ENCODE measurements around the gene PLEKHJ1. TPM values are rescaled to one million over a fixed set of nuclear protein-coding genes. Genes with fewer than 3 reads are reported as not detected.
A peak's percentile ranks its signal among the peaks of the same experiment; 100 is the strongest.

Gene PLEKHJ1
- total RNA-seq, 2 donors from 2014 or later: 47.5 to 89.0 TPM

DNA sequence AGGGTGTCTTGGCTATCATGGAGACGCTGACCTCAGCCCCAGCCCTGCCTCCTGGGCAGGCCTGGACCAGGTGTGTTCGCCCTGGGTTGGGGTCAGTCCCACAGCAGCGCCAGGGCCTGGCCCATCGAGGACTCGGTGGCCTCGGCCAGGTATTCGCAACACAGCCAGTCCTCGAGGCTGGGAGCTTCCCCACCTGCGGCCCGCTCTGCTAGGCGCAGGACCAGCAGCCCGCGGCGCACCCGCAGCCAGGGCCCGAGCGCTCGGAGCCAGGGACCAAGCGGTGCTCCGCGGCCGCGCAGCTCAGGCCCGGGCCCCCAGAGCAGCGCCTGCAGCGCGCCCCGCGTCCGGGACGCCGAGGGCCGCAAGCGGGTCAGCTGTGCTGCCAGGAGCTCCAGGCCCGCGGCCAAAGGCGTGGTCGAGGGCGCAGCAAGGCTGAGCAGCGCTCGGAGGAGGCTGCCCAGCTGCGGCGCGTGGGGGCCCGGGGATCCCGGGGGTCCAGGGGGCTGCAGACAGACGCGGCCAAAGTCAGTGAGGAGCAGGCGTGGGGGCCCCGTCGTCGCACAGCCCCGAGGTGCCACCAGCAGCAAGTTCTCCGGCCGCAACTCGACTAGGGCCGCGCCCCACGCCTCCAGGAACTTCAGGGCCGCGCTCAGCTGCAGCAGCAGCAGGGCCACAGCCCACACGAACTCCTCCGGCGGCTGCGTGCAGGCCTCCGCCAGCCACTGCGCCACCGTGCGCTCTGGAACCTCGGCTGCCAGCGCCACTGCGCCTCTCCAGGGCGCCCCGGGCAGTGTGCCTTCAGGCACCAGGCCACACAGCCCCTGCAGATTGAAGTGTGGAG lies 39.7 kb upstream of the PLEKHJ1 start:
- 79% methylated on average over 43 of the region's 74 CpGs; no CpG with 5 or more reads in 1 of the 2 donors for WGBS, 2 donors
- DNase-seq: no peak
- no peak for ATAC-seq
- no peak overlapping the region for H3K27ac ChIP-seq
- no peak overlapping the region for H3K4me3 ChIP-seq
- no peaks in the 10 kb centered on the region for H3K9me3 ChIP-seq
- H3K4me1 ChIP-seq: peaks cover 52% of the 10 kb centered on the region
- TF ChIP-seq, protein P1, sequence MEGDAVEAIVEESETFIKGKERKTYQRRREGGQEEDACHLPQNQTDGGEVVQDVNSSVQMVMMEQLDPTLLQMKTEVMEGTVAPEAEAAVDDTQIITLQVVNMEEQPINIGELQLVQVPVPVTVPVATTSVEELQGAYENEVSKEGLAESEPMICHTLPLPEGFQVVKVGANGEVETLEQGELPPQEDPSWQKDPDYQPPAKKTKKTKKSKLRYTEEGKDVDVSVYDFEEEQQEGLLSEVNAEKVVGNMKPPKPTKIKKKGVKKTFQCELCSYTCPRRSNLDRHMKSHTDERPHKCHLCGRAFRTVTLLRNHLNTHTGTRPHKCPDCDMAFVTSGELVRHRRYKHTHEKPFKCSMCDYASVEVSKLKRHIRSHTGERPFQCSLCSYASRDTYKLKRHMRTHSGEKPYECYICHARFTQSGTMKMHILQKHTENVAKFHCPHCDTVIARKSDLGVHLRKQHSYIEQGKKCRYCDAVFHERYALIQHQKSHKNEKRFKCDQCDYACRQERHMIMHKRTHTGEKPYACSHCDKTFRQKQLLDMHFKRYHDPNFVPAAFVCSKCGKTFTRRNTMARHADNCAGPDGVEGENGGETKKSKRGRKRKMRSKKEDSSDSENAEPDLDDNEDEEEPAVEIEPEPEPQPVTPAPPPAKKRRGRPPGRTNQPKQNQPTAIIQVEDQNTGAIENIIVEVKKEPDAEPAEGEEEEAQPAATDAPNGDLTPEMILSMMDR (IDR thresholded peaks at IDR 0.05): no peak
- TF ChIP-seq POLR2A (IDR thresholded peaks at IDR 0.05): no peak
- H3K27me3 ChIP-seq: no peaks in the 10 kb centered on the region
- intact Hi-C loops (cut with DNase I): no loop called here
- peaks cover 0 to 2% of the 10 kb centered on the region in 2 donors for H3K36me3 ChIP-seq (replicated peaks in 1 of 2; ENCODE audit: insufficient read depth in 1 of 2, low read depth in 2 of 2)

DNA sequence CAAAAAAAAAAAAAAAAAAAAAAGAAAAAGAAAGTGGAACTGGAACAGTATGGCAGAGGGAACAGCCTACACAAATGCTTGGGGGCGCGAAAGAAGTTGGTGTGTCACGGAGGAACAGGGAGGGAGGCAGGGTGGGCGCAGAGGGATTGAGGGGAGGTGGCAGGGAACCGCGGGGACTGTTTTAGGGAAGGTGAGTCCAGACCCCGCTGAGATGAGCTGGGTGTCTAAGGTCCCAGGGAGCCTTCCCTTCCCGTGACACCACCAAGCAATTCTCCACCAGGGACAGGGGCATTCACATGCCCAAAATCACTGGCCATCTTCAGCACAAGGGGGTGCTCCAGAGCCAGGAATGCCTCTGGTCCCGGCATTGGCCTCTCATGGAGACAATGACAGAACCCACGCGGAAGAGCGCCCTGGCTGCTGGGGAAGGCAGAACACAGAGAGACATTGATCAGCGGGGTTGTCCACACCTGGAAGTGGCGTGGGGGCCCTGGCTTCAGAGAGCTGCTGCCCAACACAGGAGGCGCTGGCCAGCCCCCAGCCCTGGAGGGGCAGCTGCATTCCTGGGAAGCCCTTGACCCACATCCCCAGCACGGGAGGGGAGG lies 38.9 kb upstream of the PLEKHJ1 start:
- H3K36me3 ChIP-seq (replicated peaks in 1 of 2; ENCODE audit: insufficient read depth in 1 of 2, low read depth in 2 of 2): peaks cover 0 to 2% of the 10 kb centered on the region in 2 donors
- peaks cover 44% of the 10 kb centered on the region for H3K4me1 ChIP-seq
- peak; percentile 62 to 72 (median 66) for DNase-seq
- intact Hi-C loops (cut with DNase I): loop anchor here (5.0 kb wide), 1 partner anchor 118 kb away; no protein-coding TSS in a partner anchor
- no peak overlapping the region for H3K4me3 ChIP-seq
- TF ChIP-seq, protein P1 (IDR thresholded peaks at IDR 0.05): peak in 6 of 7 experiments; percentile 23 to 69 (median 56)
- TF ChIP-seq POLR2A (IDR thresholded peaks at IDR 0.05): no peak
- H3K27ac ChIP-seq: peak overlapping the region in 1 of 4 donors; percentile 41
- no peaks in the 10 kb centered on the region for H3K9me3 ChIP-seq
- no peak for ATAC-seq
- WGBS, 2 donors: 58 to 78% methylated on average over 8 to 16 of the region's 16 CpGs
- H3K27me3 ChIP-seq: no peaks in the 10 kb centered on the region

DNA sequence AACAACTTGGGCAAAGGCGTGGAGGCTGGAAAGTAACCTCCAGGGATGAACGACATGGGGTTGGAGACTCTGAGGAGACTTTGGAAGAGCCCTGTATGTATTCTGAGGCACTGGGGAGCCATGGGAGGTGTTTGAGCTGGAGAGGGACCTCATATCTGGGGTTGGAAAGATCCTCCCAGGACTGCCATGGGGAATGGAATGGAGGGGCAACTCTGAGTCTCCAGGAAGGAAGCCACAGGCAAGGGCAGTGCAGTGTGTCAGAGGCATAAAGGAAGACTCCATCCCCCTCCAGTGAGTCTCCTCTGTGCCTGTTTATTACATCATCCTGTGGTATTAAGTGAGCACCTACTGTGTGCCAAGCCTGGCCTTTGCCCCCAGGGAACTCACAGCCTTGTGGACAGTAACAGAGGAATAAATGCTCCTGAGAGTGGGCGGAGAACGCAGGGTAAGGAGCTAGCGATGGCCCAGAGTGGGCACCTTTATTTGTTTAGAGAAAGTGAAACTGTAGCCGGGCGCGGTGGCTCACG lies 38.1 kb upstream of the PLEKHJ1 start:
- Histone ChIP-seq H3K9me3 (no peaks in the 10 kb centered on the region), H3K27ac (peak overlapping the region in 3 of 4 donors; percentile 79 to 100 (median 95)), H3K4me3 (no peak overlapping the region), H3K4me1 (peaks cover 44% of the 10 kb centered on the region), H3K27me3 (no peaks in the 10 kb centered on the region), H3K36me3 (replicated peaks in 1 of 2; ENCODE audit: insufficient read depth in 1 of 2, low read depth in 2 of 2) (peaks cover 0 to 2% of the 10 kb centered on the region in 2 donors)
- intact Hi-C loops (cut with DNase I): loop anchor here (5.0 kb wide), 1 partner anchor 117 kb away; no protein-coding TSS in a partner anchor
- 81 to 85% methylated on average over 9 of the region's 9 CpGs for WGBS, 2 donors
- DNase-seq: no peak
- TF ChIP-seq, protein P1 (IDR thresholded peaks at IDR 0.05): no peak
- no peak for TF ChIP-seq POLR2A (IDR thresholded peaks at IDR 0.05)
- ATAC-seq: no peak

DNA sequence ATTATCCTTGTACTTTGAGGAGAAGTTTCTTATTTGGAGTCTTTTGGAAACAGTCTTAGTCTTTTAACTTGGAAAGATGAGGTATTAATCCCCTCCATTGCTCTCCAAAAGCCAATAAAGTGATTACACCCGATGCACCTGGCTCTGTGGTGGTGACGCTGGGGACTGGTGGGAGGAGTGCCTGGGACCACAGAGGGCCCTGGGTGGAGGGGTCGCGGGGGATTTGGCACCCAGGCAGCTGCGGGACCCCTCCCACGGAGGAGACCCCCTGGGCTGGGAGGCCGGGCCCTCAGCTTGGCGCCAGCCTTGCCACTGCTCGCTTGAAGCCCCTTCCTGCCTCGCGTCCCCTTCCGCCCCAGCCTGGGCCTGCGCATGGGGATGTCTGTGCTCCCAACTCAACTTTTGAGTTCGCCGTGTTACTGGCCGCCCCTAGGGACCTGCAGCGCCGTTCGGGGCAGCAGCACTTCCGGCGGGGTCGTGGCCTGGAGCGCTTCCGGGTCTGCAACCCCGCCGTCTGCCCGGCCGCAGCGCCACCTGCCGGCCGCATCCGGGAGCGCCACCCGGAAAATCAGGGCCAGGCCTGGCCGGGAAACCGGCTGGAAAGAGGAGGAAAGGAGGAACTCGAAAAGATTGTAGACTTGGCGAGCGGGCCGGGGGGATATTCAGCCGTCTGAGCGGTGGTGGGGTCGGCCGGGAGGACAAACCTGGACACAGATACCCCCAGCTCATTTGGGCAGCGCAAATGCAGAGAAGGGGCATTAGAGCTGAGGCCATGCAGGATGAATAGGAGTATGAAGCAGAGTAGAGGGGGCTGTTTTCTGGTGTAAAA lies 37.4 kb upstream of the PLEKHJ1 start:
- H3K36me3 ChIP-seq (replicated peaks in 1 of 2; ENCODE audit: insufficient read depth in 1 of 2, low read depth in 2 of 2): peaks cover 0 to 2% of the 10 kb centered on the region in 2 donors
- DNase-seq (peak; percentile 77 to 81 (median 79)), ATAC-seq (peak; percentile 19)
- no peak overlapping the region for H3K4me3 ChIP-seq
- no peaks in the 10 kb centered on the region for H3K27me3 ChIP-seq
- H3K9me3 ChIP-seq: no peaks in the 10 kb centered on the region
- H3K27ac ChIP-seq: peak overlapping the region; percentile 68 to 100 (median 87)
- peaks cover 46% of the 10 kb centered on the region for H3K4me1 ChIP-seq
- 11 to 25% methylated on average over 16 to 45 of the region's 45 CpGs for WGBS, 2 donors
- intact Hi-C loops (cut with DNase I): loop anchor here (5.0 kb wide), 1 partner anchor 116 kb away; no protein-coding TSS in a partner anchor
- peak in 1 of 3 donors; percentile 24 for TF ChIP-seq POLR2A (IDR thresholded peaks at IDR 0.05)
- TF ChIP-seq, protein P1 (IDR thresholded peaks at IDR 0.05): peak; percentile 94 to 99 (median 96)
